C4-2B (cell line): ENCODE measurements around the gene CEP83.

Experiments used
- CTCF ChIP-seq: fragments of 450-650 bp; conservative IDR thresholded peaks from 2 replicates; pipeline ENCODE4 v1.5.1; 2017; ENCODE audit warnings: mild to moderate bottlenecking
- ZFX ChIP-seq: fragments of 450-650 bp; IDR thresholded peaks from 2 replicates; pipeline ENCODE4 v1.6.1; 2017

- TF ChIP-seq CTCF (no peak), ZFX (no peak)
These were observed 54.1 kb downstream of the CEP83 start for GRCh38 chr12:94405413-94406116.
